Ascending aorta (tissue), 2 donors: ENCODE results near the gene SCAF1. TPM values are rescaled to one million over a fixed set of nuclear protein-coding genes. Genes with fewer than 3 reads are reported as not detected.
A peak's percentile ranks its signal among the peaks of the same experiment; 100 is the strongest.

Source experiments
- DNase-seq, 2 donors: peaks; one replicate each; pipeline ENCODE4 v3.0.0-alpha.2; 2019; ENCODE audit warnings: low spot score in 2 of 2
- H3K27ac ChIP-seq, 2 donors: fragments of 200-600 bp; sonication (generic); one replicate each; pipeline ENCODE4 v1.5.1; 2016 to 2017; ENCODE audit warnings: mild to moderate bottlenecking in 1 of 2
- H3K27me3 ChIP-seq: fragments of 200-600 bp; sonication (generic); one replicate; pipeline ENCODE4 v1.5.1; 2017
- H3K36me3 ChIP-seq, 2 donors: fragments of 200-600 bp; sonication (generic); one replicate each; pipeline ENCODE4 v1.5.1; 2016
- H3K4me1 ChIP-seq, 2 donors: fragments of 200-600 bp; sonication (generic); one replicate each; pipeline ENCODE4 v1.5.1; 2016 to 2017; ENCODE audit warnings: mild to moderate bottlenecking in 1 of 2
- H3K4me3 ChIP-seq, 2 donors: fragments of 200-600 bp; sonication (generic); one replicate each; pipeline ENCODE4 v1.5.1; 2016 to 2017; ENCODE audit warnings: mild to moderate bottlenecking in 1 of 2
- H3K9me3 ChIP-seq, 2 donors: fragments of 200-600 bp; sonication (generic); one replicate each; pipeline ENCODE4 v1.5.1; 2016
- CTCF ChIP-seq, 3 experiments: fragments of 200-600 bp in 2 of 3; fragments of 450-650 bp in 1 of 3; sonication (generic) in 2 of 3; IDR thresholded peaks; one replicate each; pipeline ENCODE4 v1.5.1; 2016 to 2019; ENCODE audit warnings: antibody characterized with exemption in 3 of 3, mild to moderate bottlenecking in 1 of 3, moderate library complexity in 1 of 3
- intact Hi-C: fragments of 100-400 bp; cut with DNase I; formaldehyde crosslinking; loops from one replicate; pipeline ENCODE4 v1.15.1; 2023
- total RNA-seq: library from RNA; depleted of rRNA; stranded (reverse); fragments of >200 nt; gene quantifications from one replicate; pipeline ENCODE4 v1.1.0, GENCODE V29; 2016

The SCAF1 gene
- total RNA-seq, 1 donor from 2014 or later: 72.2 TPM

DNA sequence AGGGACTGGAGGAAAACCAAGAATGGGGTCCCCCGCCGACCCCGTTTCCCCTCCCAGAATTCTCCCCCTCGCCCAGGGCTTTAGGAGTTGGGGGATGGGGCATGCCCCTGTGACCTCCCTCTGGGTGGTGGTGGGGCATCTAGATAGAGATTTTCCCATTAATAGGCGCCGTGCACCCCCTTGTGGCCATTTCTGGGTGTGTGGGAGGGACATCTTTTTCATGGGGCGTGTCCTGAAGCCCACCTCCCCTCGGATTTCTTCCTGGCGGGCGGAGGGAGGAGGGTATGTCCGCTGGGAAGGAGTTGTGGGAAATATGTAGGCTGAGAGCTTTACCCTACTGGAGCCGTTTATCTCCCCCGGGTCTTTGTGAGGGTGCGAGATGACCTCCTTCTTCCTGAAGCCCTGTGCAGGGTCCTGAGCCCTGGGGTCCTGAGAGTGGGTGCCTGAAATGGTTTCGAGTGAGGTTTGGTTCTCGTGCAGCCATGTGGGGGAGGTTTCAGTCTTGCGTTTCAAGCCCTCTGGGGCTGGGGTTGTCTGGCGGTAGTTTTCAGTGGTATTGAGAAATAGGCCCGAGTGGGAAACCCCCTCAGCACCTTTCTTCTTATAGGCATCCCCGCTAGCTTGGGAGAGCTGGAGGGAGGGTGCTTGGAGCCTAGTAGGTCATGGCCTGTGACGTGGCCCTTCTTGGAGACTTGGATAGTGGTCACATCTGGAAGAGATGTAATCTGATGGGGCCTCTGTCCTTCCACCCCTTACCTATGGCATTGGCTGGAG is 36.1 kb downstream of the SCAF1 start:
- DNase-seq: peak in 1 of 2 donors; percentile 87
- no peaks in the 10 kb centered on the region for H3K27me3 ChIP-seq
- H3K4me3 ChIP-seq: peak overlapping the region; percentile 95 to 97
- H3K9me3 ChIP-seq: no peaks in the 10 kb centered on the region
- intact Hi-C loops: loop anchor here (1.0 to 10.0 kb wide), 9 partner anchors 38 to 1043 kb away; partner anchors contain the start of genes ALDH16A1, DBP, DKKL1 and MED25
- peak; percentile 30 to 57 (median 54) for TF ChIP-seq CTCF (IDR thresholded peaks at IDR 0.05)
- peaks cover 0 to 23% of the 10 kb centered on the region in 2 donors for H3K4me1 ChIP-seq
- H3K27ac ChIP-seq: peak overlapping the region; percentile 93 to 94
- H3K36me3 ChIP-seq: peaks cover 15 to 22% of the 10 kb centered on the region in 2 donors

GRCh38 chr19:49678985-49679770 is 37.2 kb downstream of the SCAF1 start:
- no peaks in the 10 kb centered on the region for H3K27me3 ChIP-seq
- no peaks in the 10 kb centered on the region for H3K9me3 ChIP-seq
- no peak for DNase-seq
- H3K4me3 ChIP-seq: no peak overlapping the region
- H3K36me3 ChIP-seq: peaks cover 25 to 33% of the 10 kb centered on the region in 2 donors
- H3K27ac ChIP-seq: no peak overlapping the region
- no peak for TF ChIP-seq CTCF (IDR thresholded peaks at IDR 0.05)
- intact Hi-C loops: loop anchor here (5.0 to 10.0 kb wide), 5 partner anchors 182 to 1044 kb away; partner anchors contain the start of genes ALDH16A1, DBP, DKKL1 and PIH1D1
- H3K4me1 ChIP-seq: peaks cover 0 to 23% of the 10 kb centered on the region in 2 donors

GRCh38 chr19:49679771-49680413 is 37.9 kb downstream of the SCAF1 start:
- no peaks in the 10 kb centered on the region for H3K27me3 ChIP-seq
- peaks cover 32 to 41% of the 10 kb centered on the region in 2 donors for H3K36me3 ChIP-seq
- peaks cover 0 to 23% of the 10 kb centered on the region in 2 donors for H3K4me1 ChIP-seq
- no peak for DNase-seq
- H3K27ac ChIP-seq: peak overlapping the region in 1 of 2 donors; percentile 1
- no peak for TF ChIP-seq CTCF (IDR thresholded peaks at IDR 0.05)
- intact Hi-C loops: loop anchor here (5.0 to 10.0 kb wide), 5 partner anchors 183 to 1045 kb away; partner anchors contain the start of genes ALDH16A1, DBP, DKKL1 and PIH1D1
- H3K4me3 ChIP-seq: no peak overlapping the region
- H3K9me3 ChIP-seq: no peaks in the 10 kb centered on the region

DNA sequence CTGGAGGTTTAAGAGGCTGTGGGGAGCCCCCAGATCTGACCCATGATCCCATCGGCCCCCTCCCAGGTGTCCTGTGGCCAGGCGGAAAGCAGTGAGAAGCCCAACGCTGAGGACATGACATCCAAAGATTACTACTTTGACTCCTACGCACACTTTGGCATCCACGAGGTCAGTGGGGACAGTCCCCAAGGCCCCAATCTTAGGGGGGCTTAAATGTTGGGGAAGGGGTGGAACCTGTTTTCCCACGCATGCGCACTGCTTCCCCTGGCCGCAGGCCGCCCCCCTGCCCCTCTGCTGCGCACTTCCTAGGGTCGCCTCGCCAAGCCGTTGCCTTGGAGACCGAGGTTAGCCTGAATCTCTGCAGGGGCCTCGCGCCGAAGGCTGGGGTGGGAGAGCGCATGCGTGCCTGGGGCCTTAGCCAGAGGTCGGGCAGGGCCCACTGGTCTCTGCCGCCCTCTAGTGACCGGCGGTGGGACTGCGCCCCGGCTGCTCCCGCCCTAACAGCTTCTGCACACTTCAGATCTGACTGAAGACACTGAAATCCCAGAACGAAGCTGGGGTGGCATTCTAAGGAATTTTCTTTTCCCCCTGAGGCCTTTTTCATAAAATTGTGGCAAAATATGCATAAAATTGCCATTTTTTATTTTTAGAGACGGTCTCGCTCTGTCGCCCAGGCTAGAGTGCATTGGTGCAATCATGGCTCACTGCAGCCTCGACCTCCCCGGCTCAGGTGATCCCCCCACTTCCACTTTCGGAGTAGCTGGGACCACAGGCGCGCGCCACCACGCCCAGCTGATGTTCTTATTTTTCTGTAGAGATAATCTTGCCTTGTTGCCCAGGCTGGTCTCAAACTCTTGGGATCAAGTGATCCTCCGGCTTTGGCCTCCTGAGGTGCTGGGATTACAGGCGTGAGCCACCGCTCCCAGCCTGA is 38.7 kb downstream of the SCAF1 start:
- no peaks in the 10 kb centered on the region for H3K27me3 ChIP-seq
- H3K36me3 ChIP-seq: peaks cover 40 to 48% of the 10 kb centered on the region in 2 donors
- peak; percentile 98 to 100 (median 99) for TF ChIP-seq CTCF (IDR thresholded peaks at IDR 0.05)
- H3K27ac ChIP-seq: peak overlapping the region in 1 of 2 donors; percentile 1
- peak overlapping the region; percentile 9 to 30 for H3K4me3 ChIP-seq
- no peaks in the 10 kb centered on the region for H3K9me3 ChIP-seq
- intact Hi-C loops: no loop called here
- peak; percentile 42 to 93 for DNase-seq
- H3K4me1 ChIP-seq: peaks cover 0 to 23% of the 10 kb centered on the region in 2 donors
